Keratinocyte (primary cell): Measurements from ENCODE around the gene FKBP5. TPM values are rescaled to one million over a fixed set of nuclear protein-coding genes. Genes with fewer than 3 reads are reported as not detected.

Experiments
- DNase-seq: peaks from one replicate; pipeline ENCODE4 v3.0.0-alpha.2; 2011; ENCODE audit warnings: low read depth, missing footprints, low spot score
- FAIRE-seq: peaks from 2 replicates; lab custom pipeline; 2011; peaks lifted over from hg19 to GRCh38; lab: Jason Lieb, UNC
- H2AFZ ChIP-seq: 2 replicates; pipeline ENCODE4 v1.6.0; 2012; ENCODE audit warnings: low read length, control low read depth, inconsistent platforms; ENCODE audit not compliant: control insufficient read depth
- H3K27ac ChIP-seq: 2 replicates; pipeline ENCODE4 v1.5.1; 2011; ENCODE audit warnings: low read length; ENCODE audit not compliant: control insufficient read depth, insufficient read depth
- H3K27me3 ChIP-seq: 3 replicates; pipeline ENCODE4 v1.6.0; 2011; ENCODE audit warnings: low read length; ENCODE audit not compliant: control insufficient read depth, insufficient read depth; ENCODE audit errors: extremely low read depth
- H3K36me3 ChIP-seq, 2 experiments: 2 replicates in 1 of 2; 3 replicates in 1 of 2; pipeline ENCODE4 v1.5.1; 2011; ENCODE audit warnings: low read length in 2 of 2, mild to moderate bottlenecking in 1 of 2; ENCODE audit not compliant: control insufficient read depth in 2 of 2, insufficient read depth in 2 of 2; ENCODE audit errors: extremely low read depth in 1 of 2
- H3K4me1 ChIP-seq: 3 replicates; pipeline ENCODE4 v1.5.1; 2011; ENCODE audit warnings: low read length; ENCODE audit not compliant: control insufficient read depth, insufficient read depth; ENCODE audit errors: extremely low read depth
- H3K4me2 ChIP-seq: 3 replicates; pipeline ENCODE4 v1.6.0; 2011; ENCODE audit warnings: low read depth, low read length; ENCODE audit not compliant: control insufficient read depth, insufficient read depth; ENCODE audit errors: extremely low read depth
- H3K4me3 ChIP-seq, 3 experiments: fragments of 200-600 bp in 1 of 3; sonication (generic) in 1 of 3; 2 replicates in 2 of 3; 3 replicates in 1 of 3; pipeline ENCODE4 v1.5.1; 2011 to 2016; ENCODE audit warnings: low read length in 3 of 3, mild to moderate bottlenecking in 3 of 3, control low read depth in 2 of 3, inconsistent platforms in 1 of 3, low read depth in 1 of 3, mixed read lengths in 1 of 3, mixed run types in 1 of 3, moderate library complexity in 1 of 3; ENCODE audit not compliant: control insufficient read depth in 2 of 3, insufficient read depth in 2 of 3; ENCODE audit errors: extremely low read depth in 1 of 3
- H3K79me2 ChIP-seq: 2 replicates; pipeline ENCODE4 v1.6.0; 2012; ENCODE audit warnings: low read length; ENCODE audit not compliant: control insufficient read depth, insufficient read depth
- H3K9ac ChIP-seq: 3 replicates; pipeline ENCODE4 v1.6.0; 2011; ENCODE audit warnings: low read length; ENCODE audit not compliant: control insufficient read depth, insufficient read depth; ENCODE audit errors: extremely low read depth
- H3K9me1 ChIP-seq: 3 replicates; pipeline ENCODE4 v1.6.0; 2011; ENCODE audit warnings: low read length; ENCODE audit not compliant: control insufficient read depth, insufficient read depth; ENCODE audit errors: extremely low read depth
- H3K9me3 ChIP-seq: 2 replicates; pipeline ENCODE4 v1.5.1; 2012; ENCODE audit warnings: low read depth, low read length; ENCODE audit not compliant: control insufficient read depth
- H4K20me1 ChIP-seq: 3 replicates; pipeline ENCODE4 v1.6.0; 2011; ENCODE audit warnings: low read length; ENCODE audit not compliant: control insufficient read depth, insufficient read depth; ENCODE audit errors: extremely low read depth
- CTCF ChIP-seq, 3 experiments: IDR thresholded peaks in 1 of 3; conservative IDR thresholded peaks in 1 of 3; optimal IDR thresholded peaks in 1 of 3; 2 replicates in 2 of 3; 3 replicates in 1 of 3; pipeline versions ENCODE3 to v1.5.1; 2011; ENCODE audit warnings: low read length in 3 of 3, mild to moderate bottlenecking in 3 of 3, moderate library complexity in 2 of 3, control low read depth in 1 of 3, inconsistent platforms in 1 of 3; ENCODE audit not compliant: insufficient read depth in 2 of 3; ENCODE audit errors: extremely low read depth in 1 of 3
- EZH2 ChIP-seq: IDR thresholded peaks from one replicate; pipeline ENCODE4 v1.6.1; 2012; ENCODE audit warnings: inconsistent platforms, mild to moderate bottlenecking, low read length, moderate library complexity
- dilution Hi-C: fragments of 300-500 bp; cut with MboI; formaldehyde crosslinking; loops from one replicate; pipeline ENCODE4 v1.7.0; 2020; ENCODE audit warnings: low sequenced_read_pairs; ENCODE audit not compliant: extremely low pct_ligation_motif_present
- polyA plus RNA-seq, 5 experiments: library from polyadenylated mRNA; depleted of rRNA in 3 of 5; stranded (reverse) in 3 of 5; stranded (forward) in 1 of 5; unstranded in 1 of 5; fragments of >200 nt; gene quantifications; 1 replicate in 1 of 5; 2 replicates in 3 of 5; 3 replicates in 1 of 5; pipeline versions ENCODE4 v1.2.1 to v1.2.3, GENCODE V29; 2011 to 2012; ENCODE audit warnings: missing spikeins in 2 of 5, low read depth in 1 of 5, low replicate concordance in 1 of 5

FKBP5 gene
- polyA plus RNA-seq, 1 donor (not counting 4 experiments of a cell fraction or from before 2014, with no cell fraction given), result 88.3 TPM

GRCh38 chr6:35648203-35648602 is 40.5 kb downstream of the FKBP5 start:
- no peak overlapping the region for H2AFZ ChIP-seq
- H3K4me1 ChIP-seq, result no peaks in the 10 kb centered on the region
- FAIRE-seq (no peak), DNase-seq (no peak)
- no peak overlapping the region for H3K9ac ChIP-seq
- TF ChIP-seq CTCF (optimal IDR thresholded peaks at IDR 0.05 in 1 of 3, IDR thresholded peaks at IDR 0.05 in 1 of 3, conservative IDR thresholded peaks at IDR 0.05 in 1 of 3; ENCODE audit: extremely low read depth in 1 of 3, insufficient read depth in 2 of 3, low read length in 3 of 3) (no peak), EZH2 (no peak)
- no peaks in the 10 kb centered on the region for H3K27me3 ChIP-seq
- dilution Hi-C loops, result no loop called here
- no peaks in the 10 kb centered on the region for H3K9me3 ChIP-seq
- peaks cover 70% of the 10 kb centered on the region for H3K79me2 ChIP-seq
- no peaks in the 10 kb centered on the region for H3K9me1 ChIP-seq
- peaks cover 2 to 6% of the 10 kb centered on the region in 2 experiments for H3K36me3 ChIP-seq
- H3K4me2 ChIP-seq, result no peak overlapping the region
- no peaks in the 10 kb centered on the region for H4K20me1 ChIP-seq
- no peak overlapping the region for H3K27ac ChIP-seq
- H3K4me3 ChIP-seq, result no peak overlapping the region

- dilution Hi-C loops, result no loop called here
- no peaks in the 10 kb centered on the region for H3K27me3 ChIP-seq
- H2AFZ ChIP-seq, result no peak overlapping the region
- H3K9me3 ChIP-seq, result no peaks in the 10 kb centered on the region
- H3K27ac ChIP-seq, result no peak overlapping the region
- no peak overlapping the region for H3K4me3 ChIP-seq
- TF ChIP-seq CTCF (optimal IDR thresholded peaks at IDR 0.05 in 1 of 3, IDR thresholded peaks at IDR 0.05 in 1 of 3, conservative IDR thresholded peaks at IDR 0.05 in 1 of 3; ENCODE audit: extremely low read depth in 1 of 3, insufficient read depth in 2 of 3, low read length in 3 of 3), result no peak
- no peak for TF ChIP-seq EZH2
- FAIRE-seq (no peak), DNase-seq (no peak)
- H3K9me1 ChIP-seq, result no peaks in the 10 kb centered on the region
- peaks cover 70% of the 10 kb centered on the region for H3K79me2 ChIP-seq
- H3K36me3 ChIP-seq, result peaks cover 2 to 8% of the 10 kb centered on the region in 2 experiments
- no peak overlapping the region for H3K9ac ChIP-seq
- H3K4me1 ChIP-seq, result no peaks in the 10 kb centered on the region
- H4K20me1 ChIP-seq, result no peaks in the 10 kb centered on the region
- no peak overlapping the region for H3K4me2 ChIP-seq
These were observed 41.3 kb downstream of the FKBP5 start for GRCh38 chr6:35647400-35647799.
